ENCODE measurements around the gene SPHKAP. TPM values are rescaled to one million over a fixed set of nuclear protein-coding genes. Genes with fewer than 3 reads are reported as not detected.
"Not testable (repeated sequence)": the region's sequence is repeated elsewhere in the genome, so short reads cannot be mapped to it uniquely, and the experiment has no call there.

Gene SPHKAP
- total RNA-seq, 1 experiment from 2014 or later: not detected

GRCh38 chr2:227973241-227973640 is 208.2 kb downstream of the SPHKAP start:
- no peak for DNase-seq
- H3K4me3 ChIP-seq (ENCODE audit: low read length): no peak overlapping the region
- no peak overlapping the region for H2AFZ ChIP-seq (ENCODE audit: low read length)
- no peaks in the 10 kb centered on the region for H3K9me3 ChIP-seq (ENCODE audit: low read length)
- H4K20me1 ChIP-seq (ENCODE audit: insufficient read depth, low read depth, low read length): no peaks in the 10 kb centered on the region
- H3K4me2 ChIP-seq (ENCODE audit: low read depth, low read length, poor library complexity, severe bottlenecking): no peak overlapping the region
- H3K9ac ChIP-seq (ENCODE audit: low read length): no peak overlapping the region
- H3K79me2 ChIP-seq (ENCODE audit: low read length): no peaks in the 10 kb centered on the region
- no peak overlapping the region for H3K27ac ChIP-seq (ENCODE audit: low read length)
- no peaks in the 10 kb centered on the region for H3K9me2 ChIP-seq (replicated peaks; ENCODE audit: insufficient read depth, low read length)
- no peaks in the 10 kb centered on the region for H3K4me1 ChIP-seq (ENCODE audit: low read length)
- no peaks in the 10 kb centered on the region for H3K36me3 ChIP-seq (ENCODE audit: insufficient read depth, low read length)
- no peaks in the 10 kb centered on the region for H3K27me3 ChIP-seq (ENCODE audit: low read length)

DNA sequence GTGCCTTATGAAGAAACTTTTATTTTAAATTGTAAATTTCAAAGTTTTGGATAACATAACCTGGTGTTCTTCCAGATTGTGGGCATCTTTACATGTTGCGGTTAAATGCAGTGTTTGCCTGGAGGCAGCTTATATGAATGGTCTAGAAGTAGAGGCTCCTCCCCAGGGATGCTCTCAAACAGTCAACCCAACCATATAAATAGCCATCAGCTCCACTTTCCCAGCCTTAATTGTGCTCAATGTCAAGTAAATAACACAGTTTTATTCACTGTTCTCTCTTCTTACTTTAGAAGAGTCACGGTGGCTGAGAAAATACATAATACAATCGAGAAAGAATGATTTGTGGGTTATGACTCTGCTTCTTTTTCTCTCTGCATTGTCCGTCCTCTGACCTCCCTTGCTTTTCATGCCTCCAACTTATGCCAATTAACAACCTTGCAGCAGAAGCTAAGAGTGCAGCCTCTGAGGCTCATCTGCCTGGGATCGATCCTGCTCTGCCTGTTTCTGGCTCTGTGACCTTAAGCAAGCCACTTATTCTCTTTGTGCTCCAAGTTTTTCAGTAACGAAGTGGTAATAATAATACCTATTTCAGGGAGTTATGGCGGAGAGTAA is 209.8 kb downstream of the SPHKAP start:
- Histone ChIP-seq H3K79me2 (ENCODE audit: low read length) (no peaks in the 10 kb centered on the region), H3K4me2 (ENCODE audit: low read depth, low read length, poor library complexity, severe bottlenecking) (no peak overlapping the region), H3K36me3 (ENCODE audit: insufficient read depth, low read length) (no peaks in the 10 kb centered on the region), H3K9me3 (ENCODE audit: low read length) (no peaks in the 10 kb centered on the region), H2AFZ (ENCODE audit: low read length) (no peak overlapping the region), H3K27me3 (ENCODE audit: low read length) (no peaks in the 10 kb centered on the region), H3K4me1 (ENCODE audit: low read length) (no peaks in the 10 kb centered on the region), H3K27ac (ENCODE audit: low read length) (no peak overlapping the region), H3K4me3 (ENCODE audit: low read length) (no peak overlapping the region), H3K9me2 (replicated peaks; ENCODE audit: insufficient read depth, low read length) (no peaks in the 10 kb centered on the region), H3K9ac (ENCODE audit: low read length) (no peak overlapping the region), H4K20me1 (ENCODE audit: insufficient read depth, low read depth, low read length) (no peaks in the 10 kb centered on the region)
- no peak for DNase-seq

GRCh38 chr2:227960317-227960716 is 221.2 kb downstream of the SPHKAP start:
- no peak overlapping the region for H3K4me3 ChIP-seq (ENCODE audit: low read length)
- H3K9ac ChIP-seq (ENCODE audit: low read length): no peak overlapping the region
- H4K20me1 ChIP-seq (ENCODE audit: insufficient read depth, low read depth, low read length): no peaks in the 10 kb centered on the region
- no peaks in the 10 kb centered on the region for H3K27me3 ChIP-seq (ENCODE audit: low read length)
- H3K27ac ChIP-seq (ENCODE audit: low read length): no peak overlapping the region
- no peaks in the 10 kb centered on the region for H3K4me1 ChIP-seq (ENCODE audit: low read length)
- no peak overlapping the region for H2AFZ ChIP-seq (ENCODE audit: low read length)
- DNase-seq: no peak
- H3K9me2 ChIP-seq (replicated peaks; ENCODE audit: insufficient read depth, low read length): no peaks in the 10 kb centered on the region
- no peaks in the 10 kb centered on the region for H3K79me2 ChIP-seq (ENCODE audit: low read length)
- H3K36me3 ChIP-seq (ENCODE audit: insufficient read depth, low read length): no peaks in the 10 kb centered on the region
- no peaks in the 10 kb centered on the region for H3K9me3 ChIP-seq (ENCODE audit: low read length)
- H3K4me2 ChIP-seq (ENCODE audit: low read depth, low read length, poor library complexity, severe bottlenecking): no peak overlapping the region

- Histone ChIP-seq H3K27me3 (ENCODE audit: low read length) (no peaks in the 10 kb centered on the region), H3K36me3 (ENCODE audit: insufficient read depth, low read length) (no peaks in the 10 kb centered on the region), H3K4me2 (ENCODE audit: low read depth, low read length, poor library complexity, severe bottlenecking) (no peak overlapping the region), H3K9me2 (replicated peaks; ENCODE audit: insufficient read depth, low read length) (no peaks in the 10 kb centered on the region), H3K4me1 (ENCODE audit: low read length) (no peaks in the 10 kb centered on the region), H2AFZ (ENCODE audit: low read length) (no peak overlapping the region), H3K79me2 (ENCODE audit: low read length) (no peaks in the 10 kb centered on the region), H3K9ac (ENCODE audit: low read length) (no peak overlapping the region), H3K4me3 (ENCODE audit: low read length) (no peak overlapping the region), H4K20me1 (ENCODE audit: insufficient read depth, low read depth, low read length) (no peaks in the 10 kb centered on the region), H3K9me3 (ENCODE audit: low read length) (no peaks in the 10 kb centered on the region), H3K27ac (ENCODE audit: low read length) (no peak overlapping the region)
- no peak for DNase-seq
Measured at GRCh38 chr2:227942965-227943364, 238.5 kb downstream of the SPHKAP start.

- Histone ChIP-seq H3K79me2 (ENCODE audit: low read length) (no peaks in the 10 kb centered on the region), H3K9ac (ENCODE audit: low read length) (no peak overlapping the region), H4K20me1 (ENCODE audit: insufficient read depth, low read depth, low read length) (no peaks in the 10 kb centered on the region), H3K27me3 (ENCODE audit: low read length) (no peaks in the 10 kb centered on the region), H3K9me2 (replicated peaks; ENCODE audit: insufficient read depth, low read length) (no peaks in the 10 kb centered on the region), H3K36me3 (ENCODE audit: insufficient read depth, low read length) (no peaks in the 10 kb centered on the region), H3K4me2 (ENCODE audit: low read depth, low read length, poor library complexity, severe bottlenecking) (no peak overlapping the region), H2AFZ (ENCODE audit: low read length) (no peak overlapping the region), H3K4me3 (ENCODE audit: low read length) (no peak overlapping the region), H3K27ac (ENCODE audit: low read length) (no peak overlapping the region), H3K4me1 (ENCODE audit: low read length) (no peaks in the 10 kb centered on the region), H3K9me3 (ENCODE audit: low read length) (no peaks in the 10 kb centered on the region)
- no peak for DNase-seq
Measured at GRCh38 chr2:227942021-227942420, 239.5 kb downstream of the SPHKAP start.

- H3K79me2 ChIP-seq (ENCODE audit: low read length): no peaks in the 10 kb centered on the region
- no peak overlapping the region for H3K9ac ChIP-seq (ENCODE audit: low read length)
- H3K4me2 ChIP-seq (ENCODE audit: low read depth, low read length, poor library complexity, severe bottlenecking): no peak overlapping the region
- H3K4me3 ChIP-seq (ENCODE audit: low read length): no peak overlapping the region
- DNase-seq: peak; percentile 80
- no peaks in the 10 kb centered on the region for H3K36me3 ChIP-seq (ENCODE audit: insufficient read depth, low read length)
- H3K27ac ChIP-seq (ENCODE audit: low read length): no peak overlapping the region
- H3K9me3 ChIP-seq (ENCODE audit: low read length): no peaks in the 10 kb centered on the region
- no peak overlapping the region for H2AFZ ChIP-seq (ENCODE audit: low read length)
- H3K4me1 ChIP-seq (ENCODE audit: low read length): no peaks in the 10 kb centered on the region
- H3K27me3 ChIP-seq (ENCODE audit: low read length): no peaks in the 10 kb centered on the region
- H4K20me1 ChIP-seq (ENCODE audit: insufficient read depth, low read depth, low read length): no peaks in the 10 kb centered on the region
- no peaks in the 10 kb centered on the region for H3K9me2 ChIP-seq (replicated peaks; ENCODE audit: insufficient read depth, low read length)
Measured at GRCh38 chr2:227939271-227940027, 242.0 kb downstream of the SPHKAP start.

DNA sequence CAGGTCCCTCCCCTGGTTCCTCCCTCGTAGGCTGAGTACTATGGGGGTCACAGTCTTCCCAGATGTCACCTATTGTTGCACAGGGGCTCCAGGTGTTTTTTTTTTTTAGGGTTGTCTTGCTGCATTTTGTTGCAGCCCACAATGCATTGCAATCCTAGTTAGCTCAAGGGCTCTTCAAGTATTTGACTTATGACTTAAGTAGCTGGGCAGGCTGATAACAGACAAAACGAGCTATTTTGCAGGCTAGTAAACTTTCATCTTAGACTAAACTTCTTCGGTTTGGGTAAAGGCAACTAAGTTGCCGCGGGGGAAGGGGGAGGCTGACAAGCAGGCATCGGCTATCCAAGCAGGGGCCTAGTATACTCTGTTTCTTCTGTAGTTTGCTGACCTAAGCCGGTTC is 245.2 kb downstream of the SPHKAP start:
- not testable (repeated sequence) for H3K36me3 ChIP-seq (ENCODE audit: insufficient read depth, low read length); H4K20me1 ChIP-seq (ENCODE audit: insufficient read depth, low read depth, low read length); H3K9me3 ChIP-seq (ENCODE audit: low read length); H3K9me2 ChIP-seq (replicated peaks; ENCODE audit: insufficient read depth, low read length); DNase-seq; H3K79me2 ChIP-seq (ENCODE audit: low read length); H3K4me2 ChIP-seq (ENCODE audit: low read depth, low read length, poor library complexity, severe bottlenecking); H2AFZ ChIP-seq (ENCODE audit: low read length); H3K9ac ChIP-seq (ENCODE audit: low read length); H3K27me3 ChIP-seq (ENCODE audit: low read length); H3K27ac ChIP-seq (ENCODE audit: low read length); H3K4me3 ChIP-seq (ENCODE audit: low read length); H3K4me1 ChIP-seq (ENCODE audit: low read length)

DNA sequence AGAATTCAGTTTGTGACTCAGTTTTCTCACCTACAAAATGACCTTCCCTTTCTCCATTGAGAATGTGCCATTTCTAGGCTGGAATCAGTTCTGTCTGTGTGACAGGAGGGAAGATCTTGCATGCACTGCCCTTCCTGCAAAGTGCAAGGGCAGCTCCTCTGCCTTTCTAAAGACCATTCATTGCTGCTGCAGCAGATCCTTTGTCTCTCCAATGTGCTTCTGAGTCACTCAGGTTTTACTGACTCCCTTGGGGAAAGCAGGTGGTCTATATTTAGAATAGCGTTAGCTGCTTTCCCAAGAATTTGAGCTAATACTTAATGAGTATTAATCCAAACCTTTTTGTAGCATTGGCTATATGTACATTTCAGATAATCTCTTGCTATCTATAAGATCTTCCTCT is 247.6 kb downstream of the SPHKAP start:
- no peak overlapping the region for H3K9ac ChIP-seq (ENCODE audit: low read length)
- H3K79me2 ChIP-seq (ENCODE audit: low read length): no peaks in the 10 kb centered on the region
- no peak overlapping the region for H2AFZ ChIP-seq (ENCODE audit: low read length)
- no peak overlapping the region for H3K4me2 ChIP-seq (ENCODE audit: low read depth, low read length, poor library complexity, severe bottlenecking)
- no peaks in the 10 kb centered on the region for H3K27me3 ChIP-seq (ENCODE audit: low read length)
- no peaks in the 10 kb centered on the region for H3K9me2 ChIP-seq (replicated peaks; ENCODE audit: insufficient read depth, low read length)
- no peak overlapping the region for H3K4me3 ChIP-seq (ENCODE audit: low read length)
- no peaks in the 10 kb centered on the region for H3K9me3 ChIP-seq (ENCODE audit: low read length)
- H3K36me3 ChIP-seq (ENCODE audit: insufficient read depth, low read length): no peaks in the 10 kb centered on the region
- H3K27ac ChIP-seq (ENCODE audit: low read length): no peak overlapping the region
- no peak for DNase-seq
- H4K20me1 ChIP-seq (ENCODE audit: insufficient read depth, low read depth, low read length): no peaks in the 10 kb centered on the region
- H3K4me1 ChIP-seq (ENCODE audit: low read length): no peaks in the 10 kb centered on the region
